Epithelial cell of esophagus (primary cell): ENCODE data around the gene USP48.

Experiments used
- DNase-seq: peaks from one replicate; pipeline ENCODE4 v3.0.0; 2010; ENCODE audit warnings: low read depth
- H3K4me3 ChIP-seq: 2 replicates; pipeline ENCODE4 v1.5.1; 2011; ENCODE audit warnings: mild to moderate bottlenecking, low read length, control low read depth
- TF ChIP-seq, protein P1 (sequence below): IDR thresholded peaks from 2 replicates; pipeline ENCODE4 v1.5.1; 2011; ENCODE audit warnings: low read depth, mild to moderate bottlenecking, low read length, control low read depth, inconsistent platforms; ENCODE audit not compliant: insufficient read depth; ENCODE audit errors: missing control alignments

The USP48 gene

GRCh38 chr1:21630571-21631343 lies 152.2 kb downstream of the USP48 start:
- no peak for DNase-seq
- TF ChIP-seq, protein P1, sequence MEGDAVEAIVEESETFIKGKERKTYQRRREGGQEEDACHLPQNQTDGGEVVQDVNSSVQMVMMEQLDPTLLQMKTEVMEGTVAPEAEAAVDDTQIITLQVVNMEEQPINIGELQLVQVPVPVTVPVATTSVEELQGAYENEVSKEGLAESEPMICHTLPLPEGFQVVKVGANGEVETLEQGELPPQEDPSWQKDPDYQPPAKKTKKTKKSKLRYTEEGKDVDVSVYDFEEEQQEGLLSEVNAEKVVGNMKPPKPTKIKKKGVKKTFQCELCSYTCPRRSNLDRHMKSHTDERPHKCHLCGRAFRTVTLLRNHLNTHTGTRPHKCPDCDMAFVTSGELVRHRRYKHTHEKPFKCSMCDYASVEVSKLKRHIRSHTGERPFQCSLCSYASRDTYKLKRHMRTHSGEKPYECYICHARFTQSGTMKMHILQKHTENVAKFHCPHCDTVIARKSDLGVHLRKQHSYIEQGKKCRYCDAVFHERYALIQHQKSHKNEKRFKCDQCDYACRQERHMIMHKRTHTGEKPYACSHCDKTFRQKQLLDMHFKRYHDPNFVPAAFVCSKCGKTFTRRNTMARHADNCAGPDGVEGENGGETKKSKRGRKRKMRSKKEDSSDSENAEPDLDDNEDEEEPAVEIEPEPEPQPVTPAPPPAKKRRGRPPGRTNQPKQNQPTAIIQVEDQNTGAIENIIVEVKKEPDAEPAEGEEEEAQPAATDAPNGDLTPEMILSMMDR: no peak
- H3K4me3 ChIP-seq: no peak overlapping the region

- DNase-seq: no peak
- H3K4me3 ChIP-seq: no peak overlapping the region
- TF ChIP-seq, protein P1: no peak
Measured at GRCh38 chr1:21629971-21630370, 153.0 kb downstream of the USP48 start.

DNA sequence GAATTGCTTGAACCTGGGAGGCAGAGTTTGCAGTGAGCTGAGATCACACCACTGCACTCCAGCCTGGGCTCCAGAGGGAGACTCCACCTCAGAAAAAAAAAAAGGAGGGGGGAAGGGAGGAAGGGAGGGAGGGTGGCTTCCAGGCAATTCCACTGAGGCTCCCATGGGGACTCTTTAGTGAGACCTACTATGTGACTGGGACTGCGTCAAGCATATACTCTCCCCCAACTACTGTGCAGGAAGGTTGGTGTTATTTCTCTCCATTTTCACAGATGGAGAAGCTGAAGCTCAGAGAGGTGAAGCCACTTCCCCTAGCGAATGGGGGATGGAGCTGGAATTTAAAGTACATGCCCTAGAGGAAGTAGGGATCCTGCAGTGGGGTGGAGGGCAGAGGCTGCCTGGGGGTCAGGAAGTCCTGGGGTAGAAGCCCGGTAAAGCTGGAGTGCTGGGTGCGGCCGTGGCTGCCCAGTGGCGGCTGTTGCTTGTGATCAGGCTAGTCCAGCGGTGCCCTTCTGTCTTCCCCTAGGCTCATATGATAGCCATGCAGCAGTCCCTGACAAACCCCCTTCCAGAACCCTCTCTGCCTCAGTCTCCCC lies 154.1 kb downstream of the USP48 start:
- TF ChIP-seq, protein P1: no peak
- no peak overlapping the region for H3K4me3 ChIP-seq
- no peak for DNase-seq
